AG08395 (cell line): Measurements from ENCODE around the gene NOL9.
"Not testable (repeated sequence)": the region's sequence is repeated elsewhere in the genome, so short reads cannot be mapped to it uniquely, and the experiment has no call there.

Experiments used
- DNase-seq: peaks from one replicate; pipeline ENCODE4 v3.0.0; 2012; ENCODE audit warnings: mixed read lengths, low spot score

Gene NOL9

GRCh38 chr1:6572653-6573383, 18.5 kb upstream of the NOL9 start:
- no peak for DNase-seq

- DNase-seq, result no peak
Observed at GRCh38 chr1:6570987-6571386, 16.7 kb upstream of the NOL9 start.

- no peak for DNase-seq
Observed at GRCh38 chr1:6570100-6570499, 15.8 kb upstream of the NOL9 start.

GRCh38 chr1:6569033-6569432, 14.7 kb upstream of the NOL9 start:
- no peak for DNase-seq

- DNase-seq, result no peak
Observed at GRCh38 chr1:6560267-6560666, 6.0 kb upstream of the NOL9 start.

GRCh38 chr1:6559161-6559560, 4.8 kb upstream of the NOL9 start:
- DNase-seq, result not testable (repeated sequence)

- no peak for DNase-seq
Observed at GRCh38 chr1:6557597-6557996, 3.3 kb upstream of the NOL9 start.

- DNase-seq, result peak; percentile 71
Observed at GRCh38 chr1:6554907-6555778, 830 bp upstream of the NOL9 start, which contains the start of gene TAS1R1. TAS1R1 (plus strand) TSS chr1:6555307; CDS start chr1:6555374, 67 bp downstream.

- no peak for DNase-seq
Observed at GRCh38 chr1:6547301-6547700, 7.0 kb downstream of the NOL9 start.

- DNase-seq, result no peak
Observed at GRCh38 chr1:6546326-6546725, 8.0 kb downstream of the NOL9 start.

- DNase-seq, result no peak
Observed at GRCh38 chr1:6545276-6546112, 8.8 kb downstream of the NOL9 start.

GRCh38 chr1:6544831-6545230, 9.5 kb downstream of the NOL9 start:
- DNase-seq, result peak; percentile 35

- no peak for DNase-seq
Observed at GRCh38 chr1:6538956-6539355, 15.4 kb downstream of the NOL9 start.

- DNase-seq, result no peak
Observed at GRCh38 chr1:6536291-6536690, 18.0 kb downstream of the NOL9 start.

- no peak for DNase-seq
Observed at GRCh38 chr1:6535214-6535613, 19.1 kb downstream of the NOL9 start.

GRCh38 chr1:6534248-6534822, 20.0 kb downstream of the NOL9 start:
- no peak for DNase-seq

- DNase-seq, result no peak
Observed at GRCh38 chr1:6531996-6532395, 22.3 kb downstream of the NOL9 start.

- no peak for DNase-seq
Observed at GRCh38 chr1:6530504-6531160, 23.7 kb downstream of the NOL9 start.

GRCh38 chr1:6528492-6528891, 25.8 kb downstream of the NOL9 start:
- no peak for DNase-seq

- no peak for DNase-seq
Observed at GRCh38 chr1:6526316-6526715, 28.0 kb downstream of the NOL9 start.

- peak; percentile 78 for DNase-seq
Observed at GRCh38 chr1:6523566-6523965, 30.7 kb downstream of the NOL9 start.
